HG03175 (cell line): ENCODE measurements around the gene OR56A1.
"Not testable (repeated sequence)": the region's sequence is repeated elsewhere in the genome, so short reads cannot be mapped to it uniquely, and the experiment has no call there.

Source experiments
- ATAC-seq: cut with Tn5 transposase; IDR thresholded peaks from one replicate; pipeline ENCODE4 v1.9.1; 2021; ENCODE audit warnings: mild to moderate bottlenecking, moderate library complexity; ENCODE audit not compliant: unreplicated experiment

Gene OR56A1

GRCh38 chr11:6030708-6031405, at the start of gene OR56A1:
Gene OR56A1 (minus strand): TSS chr11:6030758. CDS start chr11:6027692, 3,066 bp downstream.
- no peak for ATAC-seq

- ATAC-seq, result no peak
Measured at GRCh38 chr11:6079463-6079862, 48.9 kb upstream of the OR56A1 start.

- no peak for ATAC-seq
Measured at GRCh38 chr11:6077723-6078122, 47.2 kb upstream of the OR56A1 start.

- not testable (repeated sequence) for ATAC-seq
Measured at GRCh38 chr11:6076443-6076842, 45.9 kb upstream of the OR56A1 start.

DNA sequence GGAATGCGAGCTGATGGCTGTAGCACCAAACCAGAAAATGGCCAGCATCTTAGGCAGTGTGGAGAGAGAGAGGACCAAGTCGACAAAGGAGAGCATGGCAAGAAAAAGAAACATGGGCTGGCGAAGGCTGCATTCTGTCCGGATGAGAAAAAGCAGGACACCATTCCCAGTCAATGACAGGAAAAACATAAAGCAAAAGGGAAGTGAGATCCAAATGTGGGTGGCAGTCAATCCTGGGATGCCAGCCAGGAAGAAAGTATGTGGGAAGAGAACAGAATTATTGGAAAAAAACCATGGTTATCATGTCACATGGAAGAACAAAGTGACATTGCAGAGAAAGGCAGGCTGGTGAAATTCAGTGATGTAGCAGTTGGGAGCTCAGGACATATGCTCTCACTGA, 36.9 kb upstream of the OR56A1 start:
- ATAC-seq, result no peak

DNA sequence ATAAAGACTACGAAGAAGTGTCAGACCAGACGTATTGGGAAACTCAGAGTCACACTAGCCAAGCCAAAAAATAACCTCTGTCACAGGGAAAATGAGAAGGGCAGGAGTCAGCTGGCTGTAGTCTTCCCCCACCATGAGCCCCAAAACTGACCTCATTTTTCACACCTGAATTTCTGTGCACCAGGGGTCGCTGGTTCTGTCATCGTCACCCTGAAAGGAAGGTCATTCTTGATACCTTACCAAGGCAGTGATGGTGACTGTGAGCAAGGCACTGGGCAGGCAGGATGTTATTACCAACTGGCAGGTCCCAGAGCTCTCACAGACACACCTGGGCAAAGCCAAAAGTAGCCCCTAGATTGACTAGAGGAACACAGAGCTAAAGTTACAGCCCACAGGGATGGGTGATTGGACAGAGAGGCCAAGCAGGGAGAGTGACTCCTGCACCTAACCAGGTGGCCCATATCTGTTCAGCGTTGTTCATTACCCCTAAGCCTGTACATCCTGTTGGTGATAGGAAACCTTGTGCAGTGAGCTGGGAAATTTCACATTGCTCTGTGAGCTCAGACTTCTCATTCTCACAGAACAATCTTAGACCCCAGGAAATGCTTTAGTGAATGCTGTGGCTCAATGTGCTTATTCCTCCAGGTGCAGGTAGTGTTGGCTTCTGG, 32.3 kb upstream of the OR56A1 start:
- no peak for ATAC-seq

DNA sequence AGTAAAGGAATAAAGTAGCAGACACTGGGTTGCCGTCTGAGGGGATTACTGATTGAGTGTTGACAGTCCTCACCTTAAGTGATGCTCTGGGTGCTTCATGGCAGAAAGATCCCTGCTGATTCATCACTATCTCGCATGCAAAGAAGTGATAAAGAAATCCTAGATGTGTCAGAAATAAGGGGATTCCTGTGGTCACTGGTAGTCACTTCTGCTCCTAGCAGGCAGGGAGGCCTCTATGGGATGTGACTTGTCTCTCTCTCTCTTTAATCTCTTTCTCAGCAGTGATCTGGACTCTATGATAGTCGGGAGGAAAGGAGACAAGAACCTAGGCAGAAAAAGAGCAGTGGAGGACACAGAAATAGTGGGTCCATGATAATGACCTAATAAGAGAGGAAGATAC, 30.9 kb upstream of the OR56A1 start:
- no peak for ATAC-seq

GRCh38 chr11:6057452-6057851, 26.9 kb upstream of the OR56A1 start:
- no peak for ATAC-seq

- ATAC-seq, result no peak
Measured at GRCh38 chr11:6055569-6055968, 25.0 kb upstream of the OR56A1 start.

DNA sequence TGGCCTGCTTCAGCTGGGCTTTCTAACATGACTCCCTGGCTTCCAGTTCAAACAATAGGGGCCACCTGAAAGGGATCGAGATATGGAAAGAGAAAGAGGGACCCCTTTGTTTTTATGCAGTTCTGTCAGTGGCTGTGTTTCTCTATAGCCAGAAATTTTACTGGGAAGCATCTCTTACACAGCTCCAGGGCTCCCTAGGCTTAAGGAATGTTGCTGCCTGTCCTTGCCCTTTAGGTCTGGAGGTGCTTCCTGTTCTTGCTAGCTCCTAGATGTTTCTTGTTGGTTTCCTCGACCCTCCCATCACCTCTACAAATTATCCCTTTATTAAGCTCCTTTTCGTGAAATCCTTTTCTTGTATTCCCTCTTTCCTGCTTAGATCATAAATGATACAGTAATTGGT, 21.8 kb upstream of the OR56A1 start:
- no peak for ATAC-seq

DNA sequence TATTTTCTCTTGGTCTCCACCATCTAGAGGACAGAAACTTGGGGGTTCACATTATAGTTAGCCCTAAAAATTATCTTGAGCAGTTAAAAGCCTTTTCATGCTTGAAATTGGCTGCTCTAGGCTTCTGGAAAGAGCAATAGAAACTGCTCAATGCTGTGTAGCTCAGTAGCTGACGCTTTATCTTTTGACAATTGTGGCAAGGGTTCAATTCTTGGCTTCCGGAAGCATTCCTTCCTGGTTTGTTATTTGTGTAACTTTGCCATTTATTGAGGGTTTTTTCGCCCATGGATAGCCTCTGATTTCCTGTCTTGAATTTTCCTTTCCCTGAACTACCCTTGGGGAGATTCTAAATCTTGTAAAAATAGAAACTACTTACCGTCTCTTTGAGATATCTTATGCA, 10.3 kb upstream of the OR56A1 start:
- ATAC-seq, result no peak

GRCh38 chr11:6027501-6027900, 3.1 kb downstream of the OR56A1 start:
- no peak for ATAC-seq

DNA sequence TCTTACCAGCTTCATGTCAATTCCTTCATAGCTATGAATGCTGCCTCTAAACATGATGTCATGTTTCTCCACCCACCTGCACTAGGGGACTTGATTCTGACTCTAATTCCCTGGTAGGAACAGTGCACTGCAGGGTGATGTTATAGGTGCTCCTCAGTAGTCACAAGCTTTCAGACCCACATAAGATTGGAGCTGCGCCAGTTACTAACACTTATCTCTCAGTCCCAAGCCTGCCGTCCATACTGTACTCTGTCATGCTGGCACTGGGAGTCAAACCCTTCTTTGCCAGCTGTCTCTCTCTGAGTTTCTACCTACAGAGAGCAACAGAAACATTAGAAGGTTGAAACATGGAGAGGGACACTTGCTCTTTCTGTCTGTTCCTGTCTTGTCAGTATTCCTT, 5.5 kb downstream of the OR56A1 start:
- ATAC-seq, result no peak

DNA sequence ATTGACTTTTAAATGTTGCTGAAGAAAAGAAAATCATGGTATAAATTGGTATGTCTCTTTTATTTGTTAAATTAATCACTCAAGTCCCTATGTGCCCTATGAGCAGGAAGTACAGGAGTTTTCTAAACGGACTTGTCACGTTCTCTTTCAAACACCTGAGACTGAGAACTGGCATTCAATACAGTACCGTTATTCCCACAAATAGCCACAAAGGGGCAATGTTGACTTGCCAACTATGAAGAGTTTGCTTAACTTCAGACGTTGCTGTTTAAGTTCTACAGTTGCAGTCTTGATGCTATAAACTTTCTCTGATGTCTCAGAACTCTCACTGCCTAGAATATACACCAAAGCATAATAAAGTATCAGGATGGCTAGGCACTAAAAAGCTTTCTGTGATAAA, 7.6 kb downstream of the OR56A1 start:
- no peak for ATAC-seq

DNA sequence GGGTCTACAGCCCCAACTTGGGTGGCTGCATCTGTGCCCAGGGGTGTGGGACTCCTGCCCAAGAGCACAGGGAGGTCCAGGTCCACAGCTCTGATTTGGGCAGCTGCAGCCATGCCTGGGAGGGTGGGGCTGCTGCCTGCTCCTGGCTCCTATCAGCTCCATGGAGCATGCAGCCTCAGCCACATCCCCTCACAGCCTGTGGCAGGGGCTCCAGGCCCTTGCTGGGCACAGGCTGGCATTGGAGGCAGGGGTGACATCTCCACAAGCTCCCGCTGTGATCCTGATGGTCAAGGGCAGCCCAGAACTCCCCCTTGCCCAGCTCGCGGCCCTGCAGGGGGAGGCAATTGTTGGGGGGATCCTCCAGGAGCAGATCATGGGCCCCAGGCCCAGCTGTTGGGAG, 17.5 kb downstream of the OR56A1 start:
- ATAC-seq, result no peak

- ATAC-seq, result no peak
Measured at GRCh38 chr11:6012035-6012668, 18.4 kb downstream of the OR56A1 start.

DNA sequence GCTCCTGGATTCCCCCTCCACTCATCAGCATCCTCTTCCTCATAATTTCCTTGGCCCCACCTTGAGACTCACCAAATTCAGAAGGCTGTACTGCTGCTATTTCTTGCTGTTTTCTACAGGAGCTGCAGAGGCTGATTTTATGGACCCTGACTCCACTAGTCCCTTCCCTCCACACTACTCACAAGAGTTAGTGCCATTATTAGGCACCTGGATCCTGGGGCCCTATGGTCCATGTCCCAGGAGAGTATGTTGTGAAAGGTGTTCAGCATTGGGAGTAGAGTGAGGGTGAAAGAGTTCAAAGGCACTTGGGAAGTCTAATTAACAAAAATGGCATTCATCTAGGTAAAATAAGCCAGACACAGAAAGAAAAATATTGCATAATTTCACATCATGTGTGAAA, 23.7 kb downstream of the OR56A1 start, which contains the start of gene OR56A4:
Gene OR56A4 (minus strand): TSS at position 101 of the 400 bp plus-strand sequence. CDS start 3,954 bp downstream, outside the sequence.
- no peak for ATAC-seq

- ATAC-seq, result no peak
Measured at GRCh38 chr11:6006395-6006794, 24.2 kb downstream of the OR56A1 start.

GRCh38 chr11:6002202-6002699, 28.3 kb downstream of the OR56A1 start:
- no peak for ATAC-seq

- no peak for ATAC-seq
Measured at GRCh38 chr11:5994791-5995190, 35.8 kb downstream of the OR56A1 start.

DNA sequence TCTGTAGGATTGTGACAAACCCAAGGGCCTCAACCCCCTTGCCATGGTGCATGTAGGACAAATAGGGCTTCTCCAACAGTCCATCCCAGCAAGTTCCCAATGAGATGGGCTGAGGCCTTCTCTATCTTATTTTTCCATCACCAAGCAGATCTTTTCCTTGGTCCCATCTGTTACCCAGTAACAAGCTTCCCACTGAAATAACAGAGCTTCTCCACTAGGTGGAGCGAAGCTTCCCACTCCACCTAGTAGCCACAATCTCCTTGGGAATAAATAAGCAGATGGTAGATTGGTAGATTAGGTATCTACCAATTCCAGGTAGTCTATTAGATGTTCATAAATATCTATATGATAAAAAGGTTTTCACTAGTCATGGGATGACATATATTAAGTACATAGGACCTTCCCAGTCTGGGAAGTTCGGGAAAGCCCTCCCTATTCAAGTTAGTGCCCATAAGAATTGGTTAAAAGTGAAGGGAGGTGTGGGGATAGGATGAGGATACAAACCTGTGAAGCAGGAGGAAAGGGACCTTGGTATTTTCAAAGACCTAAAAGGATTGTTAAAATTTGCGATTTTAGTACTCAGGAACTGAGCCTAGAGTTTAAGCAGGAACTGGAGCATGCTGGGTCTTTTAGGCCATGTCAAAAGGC, 37.8 kb downstream of the OR56A1 start:
- ATAC-seq, result no peak
